Thoracic aorta (tissue), 2 donors: ENCODE data around the gene RPS6KA4. TPM values are rescaled to one million over a fixed set of nuclear protein-coding genes. Genes with fewer than 3 reads are reported as not detected.
A peak's percentile ranks its signal among the peaks of the same experiment; 100 is the strongest.

Experiments
- ATAC-seq: fragments of 150-250 bp; one replicate; pipeline ENCODE4 v1.8.0; 2017; ENCODE audit warnings: low read depth; ENCODE audit not compliant: insufficient number of reproducible peaks, low FRiP score
- DNase-seq: peaks from one replicate; pipeline ENCODE4 v3.0.0-alpha.2; 2020; ENCODE audit warnings: low spot score
- H3K27ac ChIP-seq, 2 donors: fragments of 200-600 bp; sonication (generic); 1 replicate in 1 of 2; 2 replicates in 1 of 2; pipeline ENCODE4 v1.5.1; 2016; ENCODE audit warnings: mild to moderate bottlenecking in 2 of 2, moderate library complexity in 2 of 2
- H3K27me3 ChIP-seq: fragments of 200-600 bp; sonication (generic); replicated peaks from 2 replicates; pipeline ENCODE4 v1.6.0; 2016; ENCODE audit warnings: mild to moderate bottlenecking; ENCODE audit not compliant: insufficient read depth
- H3K36me3 ChIP-seq: fragments of 200-600 bp; sonication (generic); one replicate; pipeline ENCODE4 v1.5.1; 2016
- H3K4me1 ChIP-seq, 2 donors: fragments of 200-600 bp; sonication (generic); 1 replicate in 1 of 2; 2 replicates in 1 of 2; pipeline versions ENCODE4 v1.5.1 to v1.6.0; 2016; ENCODE audit warnings: low read depth in 2 of 2, mild to moderate bottlenecking in 1 of 2; ENCODE audit not compliant: control insufficient read depth in 1 of 2
- H3K4me3 ChIP-seq: fragments of 200-600 bp; sonication (generic); 2 replicates; pipeline ENCODE4 v1.5.1; 2016; ENCODE audit warnings: mild to moderate bottlenecking
- H3K9me3 ChIP-seq: fragments of 200-600 bp; sonication (generic); 2 replicates; pipeline ENCODE4 v1.5.1; 2016
- total RNA-seq, 2 donors: library from RNA; depleted of rRNA; stranded (reverse); fragments of >200 nt; gene quantifications; one replicate each; pipeline versions ENCODE4 v1.1.0 to v1.2.3, GENCODE V29; 2016
- TF ChIP-seq, protein P1 (sequence below): fragments of 200-600 bp; sonication (generic); IDR thresholded peaks from one replicate; pipeline ENCODE4 v1.5.1; 2019; ENCODE audit warnings: antibody characterized with exemption

RPS6KA4 gene
- total RNA-seq, 2 donors from 2014 or later = 42.5 to 50.0 TPM

- DNase-seq (no peak), ATAC-seq (no peak)
- peaks cover 10% of the 10 kb centered on the region for H3K36me3 ChIP-seq
- peaks cover 8 to 19% of the 10 kb centered on the region in 2 donors for H3K4me1 ChIP-seq
- H3K4me3 ChIP-seq = peak overlapping the region; percentile 79
- H3K27me3 ChIP-seq = no peaks in the 10 kb centered on the region
- no peaks in the 10 kb centered on the region for H3K9me3 ChIP-seq
- peak overlapping the region; percentile 97 to 100 for H3K27ac ChIP-seq
- TF ChIP-seq, protein P1, sequence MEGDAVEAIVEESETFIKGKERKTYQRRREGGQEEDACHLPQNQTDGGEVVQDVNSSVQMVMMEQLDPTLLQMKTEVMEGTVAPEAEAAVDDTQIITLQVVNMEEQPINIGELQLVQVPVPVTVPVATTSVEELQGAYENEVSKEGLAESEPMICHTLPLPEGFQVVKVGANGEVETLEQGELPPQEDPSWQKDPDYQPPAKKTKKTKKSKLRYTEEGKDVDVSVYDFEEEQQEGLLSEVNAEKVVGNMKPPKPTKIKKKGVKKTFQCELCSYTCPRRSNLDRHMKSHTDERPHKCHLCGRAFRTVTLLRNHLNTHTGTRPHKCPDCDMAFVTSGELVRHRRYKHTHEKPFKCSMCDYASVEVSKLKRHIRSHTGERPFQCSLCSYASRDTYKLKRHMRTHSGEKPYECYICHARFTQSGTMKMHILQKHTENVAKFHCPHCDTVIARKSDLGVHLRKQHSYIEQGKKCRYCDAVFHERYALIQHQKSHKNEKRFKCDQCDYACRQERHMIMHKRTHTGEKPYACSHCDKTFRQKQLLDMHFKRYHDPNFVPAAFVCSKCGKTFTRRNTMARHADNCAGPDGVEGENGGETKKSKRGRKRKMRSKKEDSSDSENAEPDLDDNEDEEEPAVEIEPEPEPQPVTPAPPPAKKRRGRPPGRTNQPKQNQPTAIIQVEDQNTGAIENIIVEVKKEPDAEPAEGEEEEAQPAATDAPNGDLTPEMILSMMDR = no peak
Observed at GRCh38 chr11:64318766-64319761, 39.9 kb upstream of the RPS6KA4 start.

DNA sequence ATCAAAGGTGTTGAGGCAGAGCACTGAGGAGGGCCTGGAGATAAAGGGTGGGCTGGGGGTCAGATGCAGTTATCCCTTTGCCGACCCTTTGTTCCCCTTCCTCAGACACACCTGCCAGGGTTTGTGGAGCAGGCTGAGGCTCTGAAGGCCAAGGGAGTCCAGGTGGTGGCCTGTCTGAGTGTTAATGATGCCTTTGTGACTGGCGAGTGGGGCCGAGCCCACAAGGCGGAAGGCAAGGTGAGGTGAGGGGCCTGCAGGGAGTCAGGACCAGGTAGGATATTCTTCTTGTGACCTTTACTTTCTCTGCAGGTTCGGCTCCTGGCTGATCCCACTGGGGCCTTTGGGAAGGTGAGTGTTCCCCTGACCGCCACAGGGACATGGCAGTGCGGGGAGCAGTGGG lies 38.4 kb upstream of the RPS6KA4 start:
- TF ChIP-seq, protein P1 = no peak
- H3K9me3 ChIP-seq = no peaks in the 10 kb centered on the region
- no peak overlapping the region for H3K4me3 ChIP-seq
- no peaks in the 10 kb centered on the region for H3K27me3 ChIP-seq
- H3K4me1 ChIP-seq = peaks cover 8 to 19% of the 10 kb centered on the region in 2 donors
- peaks cover 7% of the 10 kb centered on the region for H3K36me3 ChIP-seq
- no peak overlapping the region for H3K27ac ChIP-seq
- ATAC-seq = no peak
- DNase-seq = no peak

GRCh38 chr11:64321026-64321425 lies 37.9 kb upstream of the RPS6KA4 start:
- peaks cover 7% of the 10 kb centered on the region for H3K36me3 ChIP-seq
- no peaks in the 10 kb centered on the region for H3K27me3 ChIP-seq
- peaks cover 8 to 19% of the 10 kb centered on the region in 2 donors for H3K4me1 ChIP-seq
- ATAC-seq (no peak), DNase-seq (no peak)
- TF ChIP-seq, protein P1 = no peak
- H3K4me3 ChIP-seq = no peak overlapping the region
- H3K27ac ChIP-seq = no peak overlapping the region
- H3K9me3 ChIP-seq = no peaks in the 10 kb centered on the region

DNA sequence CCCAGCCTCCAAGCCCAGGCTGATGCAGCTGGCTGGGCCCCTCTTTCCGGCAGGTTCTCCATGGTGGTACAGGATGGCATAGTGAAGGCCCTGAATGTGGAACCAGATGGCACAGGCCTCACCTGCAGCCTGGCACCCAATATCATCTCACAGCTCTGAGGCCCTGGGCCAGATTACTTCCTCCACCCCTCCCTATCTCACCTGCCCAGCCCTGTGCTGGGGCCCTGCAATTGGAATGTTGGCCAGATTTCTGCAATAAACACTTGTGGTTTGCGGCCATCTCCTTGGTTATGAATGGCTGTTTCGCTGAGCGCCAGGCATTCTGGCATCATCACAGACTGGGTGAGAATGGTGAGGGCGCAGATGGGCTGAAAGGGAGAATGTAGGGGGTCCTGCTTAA lies 37.4 kb upstream of the RPS6KA4 start:
- Histone ChIP-seq H3K27ac (no peak overlapping the region), H3K4me3 (no peak overlapping the region), H3K9me3 (no peaks in the 10 kb centered on the region), H3K4me1 (peaks cover 5 to 14% of the 10 kb centered on the region in 2 donors), H3K27me3 (no peaks in the 10 kb centered on the region), H3K36me3 (peaks cover 7% of the 10 kb centered on the region)
- no peak for DNase-seq
- TF ChIP-seq, protein P1 = no peak
- no peak for ATAC-seq

DNA sequence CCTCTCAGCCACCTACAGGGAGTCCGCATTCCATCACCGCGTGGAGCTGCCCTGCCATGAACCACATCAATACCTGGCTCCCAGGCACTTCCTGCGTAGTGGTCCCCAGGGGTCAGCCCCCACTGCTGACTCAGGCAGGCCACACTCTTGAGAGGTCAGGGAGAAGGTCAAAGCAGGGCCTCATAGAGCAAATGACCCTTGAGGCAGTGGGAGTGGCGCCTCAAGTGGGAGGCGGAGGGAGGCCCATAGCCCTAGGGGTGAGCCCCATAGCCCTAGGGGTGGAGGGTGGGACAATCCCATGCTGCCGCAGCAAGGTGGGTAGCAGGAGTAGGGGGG lies 36.1 kb upstream of the RPS6KA4 start:
- no peaks in the 10 kb centered on the region for H3K9me3 ChIP-seq
- H3K36me3 ChIP-seq = peaks cover 7% of the 10 kb centered on the region
- H3K4me3 ChIP-seq = no peak overlapping the region
- H3K27ac ChIP-seq = no peak overlapping the region
- TF ChIP-seq, protein P1 = no peak
- H3K27me3 ChIP-seq = no peaks in the 10 kb centered on the region
- H3K4me1 ChIP-seq = peaks cover 4 to 8% of the 10 kb centered on the region in 2 donors
- DNase-seq (no peak), ATAC-seq (no peak)
